ENCODE results near the gene R3HDM4. TPM values are rescaled to one million over a fixed set of nuclear protein-coding genes. Genes with fewer than 3 reads are reported as not detected.

R3HDM4 gene
- total and polyA plus RNA-seq, 9 of the 15 experiments (the other 6 are each of a cell fraction or from before 2014, with no cell fraction given): 3.2 to 154 (median 59.0) TPM

DNA sequence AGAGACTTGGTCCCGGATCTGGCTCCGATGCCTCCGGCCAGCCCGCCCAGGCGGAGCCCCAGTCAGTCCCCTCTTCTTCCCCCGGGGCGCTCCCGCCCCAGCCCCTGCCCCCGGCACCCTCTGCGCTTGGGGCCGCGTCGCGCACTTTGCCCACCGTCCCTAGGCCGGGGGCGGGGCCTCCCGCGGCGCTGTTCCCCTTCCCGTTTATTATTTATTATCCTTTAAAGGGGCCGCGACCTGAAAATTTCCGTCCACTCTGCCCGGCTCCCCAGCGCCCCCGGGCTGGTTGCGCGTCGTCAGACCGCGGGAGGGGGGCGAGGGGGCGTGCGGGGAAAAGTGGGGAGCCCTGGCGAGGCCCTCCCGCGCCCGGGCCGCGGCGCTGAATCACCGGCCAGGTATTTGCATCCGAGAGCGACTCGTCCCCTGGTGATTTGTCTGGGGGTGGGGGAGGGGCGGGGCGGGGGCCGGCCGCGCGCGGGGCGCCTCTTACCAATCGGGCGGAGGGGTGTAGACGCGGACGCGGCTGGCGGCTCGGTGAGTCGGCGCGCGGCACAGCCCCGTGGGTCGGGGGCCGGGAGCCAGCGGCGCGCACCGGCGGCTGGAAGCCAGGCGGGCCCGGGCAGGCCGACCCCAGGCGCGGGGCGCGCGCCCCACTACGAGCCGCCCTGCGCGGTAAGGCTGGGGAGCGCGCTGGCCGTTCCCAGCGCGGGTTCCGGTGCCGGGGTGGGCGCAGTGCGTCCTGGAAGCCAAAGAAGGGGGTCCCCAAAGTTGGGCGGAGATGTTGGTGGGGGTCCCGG is 12.7 kb upstream of the R3HDM4 start, which contains the start of gene ARID3A (continued):
- TF ChIP-seq, protein P1, sequence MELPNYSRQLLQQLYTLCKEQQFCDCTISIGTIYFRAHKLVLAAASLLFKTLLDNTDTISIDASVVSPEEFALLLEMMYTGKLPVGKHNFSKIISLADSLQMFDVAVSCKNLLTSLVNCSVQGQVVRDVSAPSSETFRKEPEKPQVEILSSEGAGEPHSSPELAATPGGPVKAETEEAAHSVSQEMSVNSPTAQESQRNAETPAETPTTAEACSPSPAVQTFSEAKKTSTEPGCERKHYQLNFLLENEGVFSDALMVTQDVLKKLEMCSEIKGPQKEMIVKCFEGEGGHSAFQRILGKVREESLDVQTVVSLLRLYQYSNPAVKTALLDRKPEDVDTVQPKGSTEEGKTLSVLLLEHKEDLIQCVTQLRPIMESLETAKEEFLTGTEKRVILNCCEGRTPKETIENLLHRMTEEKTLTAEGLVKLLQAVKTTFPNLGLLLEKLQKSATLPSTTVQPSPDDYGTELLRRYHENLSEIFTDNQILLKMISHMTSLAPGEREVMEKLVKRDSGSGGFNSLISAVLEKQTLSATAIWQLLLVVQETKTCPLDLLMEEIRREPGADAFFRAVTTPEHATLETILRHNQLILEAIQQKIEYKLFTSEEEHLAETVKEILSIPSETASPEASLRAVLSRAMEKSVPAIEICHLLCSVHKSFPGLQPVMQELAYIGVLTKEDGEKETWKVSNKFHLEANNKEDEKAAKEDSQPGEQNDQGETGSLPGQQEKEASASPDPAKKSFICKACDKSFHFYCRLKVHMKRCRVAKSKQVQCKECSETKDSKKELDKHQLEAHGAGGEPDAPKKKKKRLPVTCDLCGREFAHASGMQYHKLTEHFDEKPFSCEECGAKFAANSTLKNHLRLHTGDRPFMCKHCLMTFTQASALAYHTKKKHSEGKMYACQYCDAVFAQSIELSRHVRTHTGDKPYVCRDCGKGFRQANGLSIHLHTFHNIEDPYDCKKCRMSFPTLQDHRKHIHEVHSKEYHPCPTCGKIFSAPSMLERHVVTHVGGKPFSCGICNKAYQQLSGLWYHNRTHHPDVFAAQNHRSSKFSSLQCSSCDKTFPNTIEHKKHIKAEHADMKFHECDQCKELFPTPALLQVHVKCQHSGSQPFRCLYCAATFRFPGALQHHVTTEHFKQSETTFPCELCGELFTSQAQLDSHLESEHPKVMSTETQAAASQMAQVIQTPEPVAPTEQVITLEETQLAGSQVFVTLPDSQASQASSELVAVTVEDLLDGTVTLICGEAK (IDR thresholded peaks at IDR 0.05): no peak
- TF ChIP-seq, protein P1 (CRISPR knock-in tag; IDR thresholded peaks at IDR 0.05): no peak
- TF ChIP-seq ETV6 (IDR thresholded peaks at IDR 0.05; ENCODE audit: borderline replicate concordance in 1 of 2, low read depth in 2 of 2, low read length in 1 of 2) (no peak), ETV6 (CRISPR knock-in tag; IDR thresholded peaks at IDR 0.05; ENCODE audit: borderline replicate concordance) (no peak), SMARCB1 (IDR thresholded peaks at IDR 0.05; ENCODE audit: insufficient read length, low read depth) (no peak), ZNF140 (CRISPR knock-in tag; IDR thresholded peaks at IDR 0.05) (no peak), FOXK1 (CRISPR knock-in tag; IDR thresholded peaks at IDR 0.05; ENCODE audit: borderline replicate concordance) (no peak), RBM22 (IDR thresholded peaks at IDR 0.05; ENCODE audit: low read depth, low read length, poor library complexity, severe bottlenecking) (no peak), OTX1 (CRISPR knock-in tag; IDR thresholded peaks at IDR 0.05) (no peak), ZC3H8 (IDR thresholded peaks at IDR 0.05) (no peak), MEF2A (IDR thresholded peaks at IDR 0.05; ENCODE audit: control insufficient read depth, low read depth, low read length) (no peak), NCOA2 (IDR thresholded peaks at IDR 0.05; ENCODE audit: partially characterized antibody in 2 of 2) (peak in 1 of 2 experiments; percentile 99), NFRKB (IDR thresholded peaks at IDR 0.05; ENCODE audit: low read depth) (no peak)
- TF ChIP-seq, protein P2, sequence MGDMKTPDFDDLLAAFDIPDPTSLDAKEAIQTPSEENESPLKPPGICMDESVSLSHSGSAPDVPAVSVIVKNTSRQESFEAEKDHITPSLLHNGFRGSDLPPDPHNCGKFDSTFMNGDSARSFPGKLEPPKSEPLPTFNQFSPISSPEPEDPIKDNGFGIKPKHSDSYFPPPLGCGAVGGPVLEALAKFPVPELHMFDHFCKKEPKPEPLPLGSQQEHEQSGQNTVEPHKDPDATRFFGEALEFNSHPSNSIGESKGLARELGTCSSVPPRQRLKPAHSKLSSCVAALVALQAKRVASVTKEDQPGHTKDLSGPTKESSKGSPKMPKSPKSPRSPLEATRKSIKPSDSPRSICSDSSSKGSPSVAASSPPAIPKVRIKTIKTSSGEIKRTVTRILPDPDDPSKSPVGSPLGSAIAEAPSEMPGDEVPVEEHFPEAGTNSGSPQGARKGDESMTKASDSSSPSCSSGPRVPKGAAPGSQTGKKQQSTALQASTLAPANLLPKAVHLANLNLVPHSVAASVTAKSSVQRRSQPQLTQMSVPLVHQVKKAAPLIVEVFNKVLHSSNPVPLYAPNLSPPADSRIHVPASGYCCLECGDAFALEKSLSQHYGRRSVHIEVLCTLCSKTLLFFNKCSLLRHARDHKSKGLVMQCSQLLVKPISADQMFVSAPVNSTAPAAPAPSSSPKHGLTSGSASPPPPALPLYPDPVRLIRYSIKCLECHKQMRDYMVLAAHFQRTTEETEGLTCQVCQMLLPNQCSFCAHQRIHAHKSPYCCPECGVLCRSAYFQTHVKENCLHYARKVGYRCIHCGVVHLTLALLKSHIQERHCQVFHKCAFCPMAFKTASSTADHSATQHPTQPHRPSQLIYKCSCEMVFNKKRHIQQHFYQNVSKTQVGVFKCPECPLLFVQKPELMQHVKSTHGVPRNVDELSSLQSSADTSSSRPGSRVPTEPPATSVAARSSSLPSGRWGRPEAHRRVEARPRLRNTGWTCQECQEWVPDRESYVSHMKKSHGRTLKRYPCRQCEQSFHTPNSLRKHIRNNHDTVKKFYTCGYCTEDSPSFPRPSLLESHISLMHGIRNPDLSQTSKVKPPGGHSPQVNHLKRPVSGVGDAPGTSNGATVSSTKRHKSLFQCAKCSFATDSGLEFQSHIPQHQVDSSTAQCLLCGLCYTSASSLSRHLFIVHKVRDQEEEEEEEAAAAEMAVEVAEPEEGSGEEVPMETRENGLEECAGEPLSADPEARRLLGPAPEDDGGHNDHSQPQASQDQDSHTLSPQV (IDR thresholded peaks at IDR 0.05): no peak
- TF ChIP-seq, protein P3, sequence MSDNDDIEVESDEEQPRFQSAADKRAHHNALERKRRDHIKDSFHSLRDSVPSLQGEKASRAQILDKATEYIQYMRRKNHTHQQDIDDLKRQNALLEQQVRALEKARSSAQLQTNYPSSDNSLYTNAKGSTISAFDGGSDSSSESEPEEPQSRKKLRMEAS (CRISPR knock-in tag; IDR thresholded peaks at IDR 0.05): no peak

Measured in K562 (cell line).